ENCODE results near the gene TMEM63C.

TMEM63C gene

DNA sequence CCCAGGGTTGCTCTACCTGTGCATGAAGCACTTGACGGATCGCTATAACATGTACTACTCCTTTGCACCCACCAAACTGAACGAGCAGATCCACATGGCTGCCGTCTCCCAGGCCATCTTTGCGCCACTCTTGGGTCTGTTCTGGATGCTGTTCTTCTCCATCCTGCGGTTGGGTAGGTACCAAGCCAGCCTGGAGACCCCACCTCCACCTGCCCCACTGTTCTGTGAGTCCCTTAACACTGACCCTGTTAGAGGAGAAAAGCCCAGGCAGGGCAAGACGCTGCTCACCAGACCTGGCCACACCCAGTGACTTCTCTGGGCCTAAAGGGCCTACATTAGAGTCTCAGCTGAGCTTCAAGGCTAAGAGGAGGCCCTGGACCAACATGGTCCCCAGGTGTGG lies 67.7 kb downstream of the TMEM63C start:
- Histone ChIP-seq H3K4me1 (ENCODE audit: control insufficient read depth, low read depth, low read length) (no peaks in the 10 kb centered on the region), H3K27me3 (ENCODE audit: control insufficient read depth, insufficient read depth, low read length) (no peaks in the 10 kb centered on the region), H3K4me3 (ENCODE audit: low read length) (no peak overlapping the region), H3K9ac (ENCODE audit: low read length) (no peak overlapping the region), H3K27ac (ENCODE audit: low read length) (no peak overlapping the region), H3K9me3 (ENCODE audit: control insufficient read depth, low read depth, low read length) (no peaks in the 10 kb centered on the region), H3K36me3 (ENCODE audit: control insufficient read depth, low read depth, low read length) (no peaks in the 10 kb centered on the region)

DNA sequence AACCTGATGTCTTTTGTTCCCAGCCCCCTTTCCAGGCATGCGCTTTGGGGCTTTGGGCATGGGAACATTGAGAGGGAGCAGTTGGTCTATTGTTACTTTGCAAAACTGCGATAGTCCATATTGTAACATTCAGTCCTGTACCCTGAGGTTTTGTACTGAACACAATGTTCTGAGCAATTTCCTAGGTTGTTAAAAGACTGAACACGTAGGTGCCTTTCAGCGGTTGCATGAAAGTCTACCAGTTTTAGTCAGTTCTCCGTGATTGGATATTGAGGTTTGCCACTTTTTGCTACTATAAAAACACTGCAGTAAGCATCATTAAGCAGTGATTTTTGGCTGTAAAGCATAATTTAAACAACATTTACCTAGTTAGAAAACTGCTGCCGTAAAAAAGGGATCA lies 69.3 kb downstream of the TMEM63C start:
- Histone ChIP-seq H3K27me3 (ENCODE audit: control insufficient read depth, insufficient read depth, low read length) (no peaks in the 10 kb centered on the region), H3K27ac (ENCODE audit: low read length) (no peak overlapping the region), H3K36me3 (ENCODE audit: control insufficient read depth, low read depth, low read length) (no peaks in the 10 kb centered on the region), H3K4me1 (ENCODE audit: control insufficient read depth, low read depth, low read length) (no peaks in the 10 kb centered on the region), H3K9ac (ENCODE audit: low read length) (no peak overlapping the region), H3K9me3 (ENCODE audit: control insufficient read depth, low read depth, low read length) (no peaks in the 10 kb centered on the region), H3K4me3 (ENCODE audit: low read length) (no peak overlapping the region)

DNA sequence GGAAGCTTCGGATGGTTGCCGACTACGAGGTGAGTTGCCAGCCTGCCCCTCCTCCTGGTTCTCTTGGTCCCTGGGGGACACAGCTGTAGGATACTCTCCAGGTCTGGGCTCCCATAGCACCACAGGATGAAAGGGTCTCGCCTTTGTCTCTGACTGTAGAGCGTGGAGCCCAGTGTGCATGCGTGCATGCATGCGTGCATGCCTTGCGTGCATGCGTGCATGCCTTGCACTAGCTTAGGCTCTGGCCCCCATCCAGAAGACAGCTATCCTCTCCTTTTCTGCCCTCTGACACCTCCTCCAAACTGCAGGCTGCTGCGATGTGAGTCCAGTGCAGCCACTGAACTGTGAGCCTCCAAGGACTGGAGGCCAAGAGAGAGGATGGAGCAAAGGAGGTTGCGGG lies 70.3 kb downstream of the TMEM63C start:
- H3K27ac ChIP-seq (ENCODE audit: low read length), result no peak overlapping the region

DNA sequence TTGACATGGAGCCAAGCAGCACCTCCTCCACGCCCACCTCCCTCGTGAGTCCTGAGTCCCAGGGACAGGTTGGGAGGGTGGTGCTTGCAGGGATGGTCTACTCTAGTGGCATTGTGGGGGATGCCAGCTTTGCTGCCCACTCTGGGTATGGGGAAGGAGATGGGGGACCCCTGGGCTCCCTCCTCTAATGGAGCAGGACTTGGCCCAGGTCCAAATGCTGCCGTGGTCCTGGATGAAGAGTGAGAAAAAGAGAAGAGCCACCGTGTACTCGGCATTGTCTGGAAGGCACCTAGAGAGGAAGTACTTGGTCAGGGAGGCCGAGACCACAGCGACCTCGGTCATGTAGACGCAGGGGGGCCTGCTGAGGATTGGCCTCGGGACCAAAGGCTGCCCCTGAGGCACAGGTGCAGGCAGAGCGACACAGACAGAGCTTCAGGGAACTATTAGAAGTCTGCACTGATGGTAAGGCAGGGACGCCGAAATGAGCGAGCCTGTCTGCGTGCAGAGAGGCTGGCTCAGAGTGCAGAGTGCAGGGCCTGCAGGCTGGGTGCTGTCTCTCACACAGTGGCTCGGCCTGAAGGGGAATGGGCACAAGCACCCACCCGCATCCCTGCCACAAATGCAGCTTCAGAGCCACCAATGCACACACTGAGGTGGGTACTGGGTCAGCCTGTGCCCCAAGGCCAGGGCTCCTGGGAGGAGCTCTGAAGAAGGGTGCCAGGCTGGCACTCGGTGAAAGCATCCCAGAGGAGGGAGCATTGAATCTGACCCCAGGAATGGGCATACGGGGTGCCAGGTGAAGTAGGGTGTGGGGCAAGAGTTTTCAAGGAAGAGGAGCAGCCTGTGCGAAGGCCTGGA lies 72.0 kb downstream of the TMEM63C start:
- no peak overlapping the region for H3K4me3 ChIP-seq (ENCODE audit: low read length)
- no peak overlapping the region for H3K27ac ChIP-seq (ENCODE audit: low read length)
- no peaks in the 10 kb centered on the region for H3K9me3 ChIP-seq (ENCODE audit: control insufficient read depth, low read depth, low read length)
- no peaks in the 10 kb centered on the region for H3K36me3 ChIP-seq (ENCODE audit: control insufficient read depth, low read depth, low read length)
- H3K9ac ChIP-seq (ENCODE audit: low read length), result no peak overlapping the region
- H3K4me1 ChIP-seq (ENCODE audit: control insufficient read depth, low read depth, low read length), result no peaks in the 10 kb centered on the region
- no peaks in the 10 kb centered on the region for H3K27me3 ChIP-seq (ENCODE audit: control insufficient read depth, insufficient read depth, low read length)

More for the DNA sequence above, 70.3 kb downstream of the TMEM63C start:
- Histone ChIP-seq H3K9ac (ENCODE audit: low read length) (no peak overlapping the region), H3K4me1 (ENCODE audit: control insufficient read depth, low read depth, low read length) (no peaks in the 10 kb centered on the region), H3K4me3 (ENCODE audit: low read length) (no peak overlapping the region), H3K9me3 (ENCODE audit: control insufficient read depth, low read depth, low read length) (no peaks in the 10 kb centered on the region), H3K36me3 (ENCODE audit: control insufficient read depth, low read depth, low read length) (no peaks in the 10 kb centered on the region), H3K27me3 (ENCODE audit: control insufficient read depth, insufficient read depth, low read length) (no peaks in the 10 kb centered on the region)

DNA sequence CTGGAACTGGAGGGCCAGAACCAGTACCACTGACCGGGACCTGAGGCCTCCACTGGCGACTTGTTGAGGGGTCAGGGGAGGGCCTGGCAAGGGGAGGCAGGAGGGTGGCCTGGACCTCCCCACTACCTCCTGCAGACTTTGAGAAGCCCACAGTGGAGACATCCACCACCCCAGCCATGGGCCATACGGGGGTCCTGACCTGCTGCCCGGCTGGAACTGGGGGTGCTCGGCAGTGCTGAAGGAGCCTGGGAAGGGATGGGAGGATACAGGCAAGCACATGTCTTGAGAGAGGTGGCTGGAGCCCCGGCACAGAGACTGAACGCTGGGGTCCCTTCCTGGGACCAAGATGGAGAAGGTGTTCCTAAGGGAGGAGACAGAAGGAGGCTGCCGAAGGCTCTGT lies 75.1 kb downstream of the TMEM63C start:
- Histone ChIP-seq H3K4me1 (ENCODE audit: control insufficient read depth, low read depth, low read length) (no peaks in the 10 kb centered on the region), H3K9ac (ENCODE audit: low read length) (no peak overlapping the region), H3K9me3 (ENCODE audit: control insufficient read depth, low read depth, low read length) (no peaks in the 10 kb centered on the region), H3K36me3 (ENCODE audit: control insufficient read depth, low read depth, low read length) (no peaks in the 10 kb centered on the region), H3K4me3 (ENCODE audit: low read length) (no peak overlapping the region), H3K27ac (ENCODE audit: low read length) (no peak overlapping the region), H3K27me3 (ENCODE audit: control insufficient read depth, insufficient read depth, low read length) (no peaks in the 10 kb centered on the region)

DNA sequence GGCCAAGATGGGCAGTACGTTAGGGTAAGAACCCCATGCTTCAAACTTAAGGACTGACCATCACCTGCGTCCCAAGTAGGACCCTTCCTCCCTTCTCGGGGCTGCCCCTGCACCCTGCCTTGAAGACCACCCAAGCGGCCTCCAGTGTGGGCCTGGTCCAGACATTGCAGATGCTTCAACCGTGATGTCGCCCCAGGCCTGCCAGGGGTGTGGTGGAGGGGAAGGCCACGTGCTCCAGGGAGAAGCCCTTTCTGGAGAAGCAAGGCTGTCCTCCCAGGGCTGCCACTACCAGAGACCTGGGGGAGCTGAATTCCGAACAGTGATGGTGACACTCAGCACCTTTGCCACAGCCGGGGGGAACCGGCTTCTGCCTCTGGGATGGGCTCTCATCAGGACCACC lies 76.1 kb downstream of the TMEM63C start:
- H3K27me3 ChIP-seq (ENCODE audit: control insufficient read depth, insufficient read depth, low read length), result no peaks in the 10 kb centered on the region
- no peaks in the 10 kb centered on the region for H3K9me3 ChIP-seq (ENCODE audit: control insufficient read depth, low read depth, low read length)
- no peaks in the 10 kb centered on the region for H3K4me1 ChIP-seq (ENCODE audit: control insufficient read depth, low read depth, low read length)
- no peak overlapping the region for H3K4me3 ChIP-seq (ENCODE audit: low read length)
- H3K9ac ChIP-seq (ENCODE audit: low read length), result no peak overlapping the region
- no peak overlapping the region for H3K27ac ChIP-seq (ENCODE audit: low read length)
- H3K36me3 ChIP-seq (ENCODE audit: control insufficient read depth, low read depth, low read length), result no peaks in the 10 kb centered on the region

DNA sequence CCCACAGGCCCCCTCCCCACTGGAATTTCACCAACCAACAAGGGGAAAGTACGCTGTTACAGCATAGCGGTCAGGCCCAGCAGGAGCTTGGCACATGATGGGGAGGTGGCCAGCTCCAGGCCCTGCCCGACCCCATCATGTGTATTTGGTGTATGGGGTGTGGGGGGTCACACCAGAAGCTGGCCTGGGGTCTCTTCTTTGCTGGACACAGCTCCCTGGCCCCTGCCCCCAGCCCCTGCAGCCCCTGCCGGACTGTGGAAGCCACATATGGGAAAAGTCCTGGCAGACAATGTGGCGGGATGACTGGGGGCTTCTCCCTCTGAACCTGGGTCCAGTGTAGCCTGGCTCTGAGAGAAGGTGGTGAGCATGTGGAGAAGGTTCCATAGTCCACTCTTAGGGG lies 77.0 kb downstream of the TMEM63C start:
- Histone ChIP-seq H3K27ac (ENCODE audit: low read length) (no peak overlapping the region), H3K4me3 (ENCODE audit: low read length) (no peak overlapping the region), H3K4me1 (ENCODE audit: control insufficient read depth, low read depth, low read length) (no peaks in the 10 kb centered on the region), H3K27me3 (ENCODE audit: control insufficient read depth, insufficient read depth, low read length) (no peaks in the 10 kb centered on the region), H3K9me3 (ENCODE audit: control insufficient read depth, low read depth, low read length) (no peaks in the 10 kb centered on the region), H3K9ac (ENCODE audit: low read length) (no peak overlapping the region), H3K36me3 (ENCODE audit: control insufficient read depth, low read depth, low read length) (no peaks in the 10 kb centered on the region)

DNA sequence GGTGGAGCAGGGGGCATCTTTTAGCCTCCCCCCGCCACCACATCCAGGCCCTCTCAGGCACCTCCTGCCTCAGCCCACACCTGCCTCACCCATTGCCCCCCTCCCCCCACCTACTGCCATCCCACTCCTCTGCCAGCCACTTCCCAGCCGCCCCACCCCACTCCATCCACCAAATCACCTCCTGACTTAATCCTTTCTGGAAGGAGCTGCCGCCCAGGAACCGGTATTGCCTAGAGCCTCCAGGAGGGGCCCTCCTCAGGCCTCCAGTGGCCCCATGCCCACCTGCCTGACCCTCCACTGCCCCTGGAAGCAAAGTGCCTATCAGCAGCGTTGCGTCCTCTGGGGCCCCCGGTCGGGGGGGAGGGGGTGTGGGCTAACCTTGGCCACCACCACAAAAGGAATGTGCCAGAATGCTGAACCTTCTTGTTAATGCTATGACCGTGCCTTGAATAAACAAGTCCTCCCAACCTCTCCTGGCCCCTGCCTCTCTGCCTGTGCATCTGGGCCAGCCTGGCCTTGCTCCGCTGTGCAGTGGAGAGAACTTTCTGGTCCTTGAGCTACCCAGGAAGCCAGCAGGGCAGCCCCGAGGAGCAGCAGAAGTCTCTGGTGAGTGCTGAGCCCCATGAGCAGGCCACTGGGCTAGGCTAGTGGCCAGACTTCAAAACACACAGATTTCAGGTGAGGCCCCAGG lies 77.6 kb downstream of the TMEM63C start:
- no peaks in the 10 kb centered on the region for H3K9me3 ChIP-seq (ENCODE audit: control insufficient read depth, low read depth, low read length)
- no peak overlapping the region for H3K9ac ChIP-seq (ENCODE audit: low read length)
- no peak overlapping the region for H3K4me3 ChIP-seq (ENCODE audit: low read length)
- no peaks in the 10 kb centered on the region for H3K36me3 ChIP-seq (ENCODE audit: control insufficient read depth, low read depth, low read length)
- H3K27ac ChIP-seq (ENCODE audit: low read length), result no peak overlapping the region
- H3K4me1 ChIP-seq (ENCODE audit: control insufficient read depth, low read depth, low read length), result no peaks in the 10 kb centered on the region
- H3K27me3 ChIP-seq (ENCODE audit: control insufficient read depth, insufficient read depth, low read length), result no peaks in the 10 kb centered on the region

DNA sequence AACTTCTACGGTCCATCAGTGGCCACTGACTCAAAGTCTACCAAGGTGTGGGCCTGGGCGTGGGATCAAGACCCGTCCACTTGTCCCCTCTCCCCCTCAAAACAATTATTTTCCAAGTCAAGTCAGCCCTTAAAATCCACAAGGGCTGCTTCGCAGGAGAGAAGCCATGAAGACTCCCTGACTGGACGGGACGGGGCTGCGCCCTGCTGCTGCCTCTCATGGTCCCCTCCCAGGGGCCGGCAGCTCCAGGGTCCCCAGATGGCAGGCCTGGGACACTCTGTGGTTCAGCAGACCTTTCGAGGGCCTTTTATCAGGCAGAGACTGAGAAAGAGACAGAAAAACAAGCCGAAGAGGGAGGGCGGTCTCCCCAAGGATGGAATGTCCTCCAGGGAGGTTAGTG lies 78.6 kb downstream of the TMEM63C start:
- H3K4me3 ChIP-seq (ENCODE audit: low read length), result no peak overlapping the region
- H3K36me3 ChIP-seq (ENCODE audit: control insufficient read depth, low read depth, low read length), result no peaks in the 10 kb centered on the region
- no peaks in the 10 kb centered on the region for H3K9me3 ChIP-seq (ENCODE audit: control insufficient read depth, low read depth, low read length)
- no peaks in the 10 kb centered on the region for H3K4me1 ChIP-seq (ENCODE audit: control insufficient read depth, low read depth, low read length)
- no peaks in the 10 kb centered on the region for H3K27me3 ChIP-seq (ENCODE audit: control insufficient read depth, insufficient read depth, low read length)
- H3K9ac ChIP-seq (ENCODE audit: low read length), result no peak overlapping the region
- no peak overlapping the region for H3K27ac ChIP-seq (ENCODE audit: low read length)

DNA sequence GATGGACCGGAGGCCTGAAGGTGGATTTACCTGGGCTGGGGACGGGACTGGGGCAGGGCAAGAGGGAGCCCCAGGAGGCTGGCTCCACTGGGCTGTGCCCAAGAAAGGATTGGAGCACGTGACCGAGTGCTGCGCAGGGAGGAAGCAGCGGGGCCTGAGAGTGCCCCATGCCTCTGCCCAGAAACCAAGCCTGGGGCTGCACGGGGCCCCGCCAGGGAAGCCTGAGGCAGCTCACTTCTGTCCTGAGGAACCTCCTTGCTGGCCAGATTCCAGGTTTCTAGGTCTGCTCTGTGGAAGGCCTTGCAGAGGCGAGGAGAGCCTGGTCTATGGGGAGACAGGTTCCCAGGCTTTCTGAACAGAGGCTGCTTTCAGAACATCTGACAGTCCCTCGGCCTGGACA lies 79.0 kb downstream of the TMEM63C start:
- Histone ChIP-seq H3K9ac (ENCODE audit: low read length) (no peak overlapping the region), H3K36me3 (ENCODE audit: control insufficient read depth, low read depth, low read length) (no peaks in the 10 kb centered on the region), H3K27me3 (ENCODE audit: control insufficient read depth, insufficient read depth, low read length) (no peaks in the 10 kb centered on the region), H3K9me3 (ENCODE audit: control insufficient read depth, low read depth, low read length) (no peaks in the 10 kb centered on the region), H3K4me3 (ENCODE audit: low read length) (no peak overlapping the region), H3K27ac (ENCODE audit: low read length) (no peak overlapping the region), H3K4me1 (ENCODE audit: control insufficient read depth, low read depth, low read length) (no peaks in the 10 kb centered on the region)

DNA sequence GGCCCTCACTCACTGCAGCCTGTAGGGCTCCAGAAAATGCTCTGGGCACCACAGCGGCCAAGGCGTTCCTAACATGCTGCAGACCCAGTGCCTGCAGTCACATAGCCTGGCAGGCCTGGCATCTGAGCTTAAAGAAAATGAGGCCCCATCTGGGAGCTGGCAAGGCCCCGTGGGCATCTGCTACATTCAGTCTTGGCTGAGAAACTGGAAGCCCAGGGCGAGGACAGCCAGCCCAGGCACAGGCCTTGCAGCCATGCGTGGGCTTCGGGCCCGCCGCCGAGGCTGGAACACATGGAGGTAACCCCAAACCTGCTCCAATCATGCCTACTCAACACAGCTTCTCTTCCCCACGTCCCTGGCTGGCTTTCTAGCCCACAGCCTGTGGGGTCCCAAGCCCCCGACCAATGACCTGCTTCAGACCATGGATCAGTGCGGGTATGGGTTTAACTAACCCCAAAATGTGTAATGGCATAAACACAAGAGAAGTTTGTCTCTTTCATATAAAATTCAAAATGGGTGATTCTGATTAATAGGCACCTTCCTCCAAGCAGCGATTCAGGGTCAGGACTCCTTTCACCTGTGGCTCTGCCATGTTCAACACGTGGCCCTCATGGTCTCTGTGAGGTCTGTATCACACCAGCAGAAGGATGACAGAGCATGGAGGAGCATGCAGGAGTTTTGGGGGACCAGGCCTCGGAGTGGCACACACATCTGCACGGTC lies 83.0 kb downstream of the TMEM63C start:
- peaks cover 21% of the 10 kb centered on the region for H3K27me3 ChIP-seq (ENCODE audit: control insufficient read depth, insufficient read depth, low read length)
- no peak overlapping the region for H3K27ac ChIP-seq (ENCODE audit: low read length)
- no peaks in the 10 kb centered on the region for H3K9me3 ChIP-seq (ENCODE audit: control insufficient read depth, low read depth, low read length)
- no peaks in the 10 kb centered on the region for H3K36me3 ChIP-seq (ENCODE audit: control insufficient read depth, low read depth, low read length)
- no peak overlapping the region for H3K4me3 ChIP-seq (ENCODE audit: low read length)
- H3K4me1 ChIP-seq (ENCODE audit: control insufficient read depth, low read depth, low read length), result no peaks in the 10 kb centered on the region
- H3K9ac ChIP-seq (ENCODE audit: low read length), result no peak overlapping the region
